SK-N-MC (cell line): Measurements from ENCODE around the gene DYNC1LI1.

Source experiments
- DNase-seq: peaks from one replicate; pipeline ENCODE4 v3.0.0-alpha.2; 2011; ENCODE audit warnings: low read depth, low spot score
- H3K27ac ChIP-seq: fragments of 200-600 bp; sonication (generic); 2 replicates; pipeline ENCODE4 v1.5.1; 2016; ENCODE audit warnings: mixed run types
- H3K36me3 ChIP-seq: fragments of 200-600 bp; sonication (generic); 2 replicates; pipeline ENCODE4 v1.6.1; 2017; ENCODE audit warnings: antibody characterized with exemption, low read length, mixed read lengths; ENCODE audit not compliant: insufficient read depth
- H3K4me3 ChIP-seq: fragments of 200-600 bp; sonication (generic); 2 replicates; pipeline ENCODE4 v1.5.1; 2016
- H3K9ac ChIP-seq: fragments of 200-600 bp; sonication (generic); 2 replicates; pipeline ENCODE4 v1.8.0; 2017; ENCODE audit warnings: mixed run types, mixed read lengths; ENCODE audit not compliant: insufficient read length
- H3K9me3 ChIP-seq: fragments of 200-600 bp; sonication (generic); 2 replicates; pipeline ENCODE4 v1.6.1; 2017; ENCODE audit warnings: low read depth, mild to moderate bottlenecking, antibody characterized with exemption, low read length, moderate library complexity, mixed read lengths
- EZH2 ChIP-seq: fragments of 200-600 bp; sonication (generic); IDR thresholded peaks from one replicate; pipeline ENCODE4 v1.6.1; 2017; ENCODE audit warnings: antibody characterized with exemption
- FOXP2 ChIP-seq: optimal IDR thresholded peaks from 2 replicates; pipeline ENCODE3; 2011; ENCODE audit warnings: mild to moderate bottlenecking, moderate library complexity; ENCODE audit not compliant: insufficient read depth; ENCODE audit errors: extremely low read length, control extremely low read depth
- POLR2AphosphoS5 ChIP-seq: IDR thresholded peaks from 2 replicates; pipeline ENCODE4 v1.6.1; 2012; ENCODE audit warnings: mild to moderate bottlenecking, low read depth, low read length, borderline replicate concordance

Gene DYNC1LI1

GRCh38 chr3:32484436-32484835 lies 86.2 kb downstream of the DYNC1LI1 start:
- DNase-seq: no peak

GRCh38 chr3:32483772-32484171 lies 86.9 kb downstream of the DYNC1LI1 start:
- Histone ChIP-seq H3K27ac (no peak overlapping the region), H3K4me3 (no peak overlapping the region), H3K9me3 (no peaks in the 10 kb centered on the region), H3K9ac (no peak overlapping the region), H3K36me3 (no peaks in the 10 kb centered on the region)
- TF ChIP-seq FOXP2: no peak
- no peak for TF ChIP-seq EZH2
- no peak for TF ChIP-seq POLR2AphosphoS5
- DNase-seq: no peak

More at GRCh38 chr3:32484436-32484835, 86.2 kb downstream of the DYNC1LI1 start:
- Histone ChIP-seq H3K27ac (no peak overlapping the region), H3K9me3 (no peaks in the 10 kb centered on the region), H3K4me3 (no peak overlapping the region), H3K36me3 (no peaks in the 10 kb centered on the region), H3K9ac (no peak overlapping the region)
- TF ChIP-seq POLR2AphosphoS5: no peak
- TF ChIP-seq EZH2: no peak
- no peak for TF ChIP-seq FOXP2

- no peaks in the 10 kb centered on the region for H3K36me3 ChIP-seq
- no peak overlapping the region for H3K4me3 ChIP-seq
- TF ChIP-seq EZH2 (no peak), FOXP2 (no peak), POLR2AphosphoS5 (no peak)
- H3K9ac ChIP-seq: no peak overlapping the region
- no peak overlapping the region for H3K27ac ChIP-seq
- no peaks in the 10 kb centered on the region for H3K9me3 ChIP-seq
- DNase-seq: no peak
Observed at GRCh38 chr3:32482693-32483092, 88.0 kb downstream of the DYNC1LI1 start.

- Histone ChIP-seq H3K9ac (no peak overlapping the region), H3K36me3 (no peaks in the 10 kb centered on the region), H3K27ac (no peak overlapping the region), H3K4me3 (no peak overlapping the region), H3K9me3 (no peaks in the 10 kb centered on the region)
- no peak for DNase-seq
- TF ChIP-seq POLR2AphosphoS5: no peak
- no peak for TF ChIP-seq EZH2
- no peak for TF ChIP-seq FOXP2
Observed at GRCh38 chr3:32481791-32482631, 88.6 kb downstream of the DYNC1LI1 start.

- H3K9ac ChIP-seq: no peak overlapping the region
- H3K9me3 ChIP-seq: no peaks in the 10 kb centered on the region
- no peak overlapping the region for H3K4me3 ChIP-seq
- no peak for DNase-seq
- TF ChIP-seq EZH2 (no peak), FOXP2 (no peak), POLR2AphosphoS5 (no peak)
- no peaks in the 10 kb centered on the region for H3K36me3 ChIP-seq
- H3K27ac ChIP-seq: no peak overlapping the region
Observed at GRCh38 chr3:32480604-32481003, 90.1 kb downstream of the DYNC1LI1 start.
